Measurements from ENCODE around the gene SLC66A2. TPM values are rescaled to one million over a fixed set of nuclear protein-coding genes. Genes with fewer than 3 reads are reported as not detected.

Gene SLC66A2
- total and polyA plus RNA-seq, 2 of the 13 experiments (the other 11 are each of a cell fraction or from before 2014, with no cell fraction given), result 33.5 to 41.9 TPM

DNA sequence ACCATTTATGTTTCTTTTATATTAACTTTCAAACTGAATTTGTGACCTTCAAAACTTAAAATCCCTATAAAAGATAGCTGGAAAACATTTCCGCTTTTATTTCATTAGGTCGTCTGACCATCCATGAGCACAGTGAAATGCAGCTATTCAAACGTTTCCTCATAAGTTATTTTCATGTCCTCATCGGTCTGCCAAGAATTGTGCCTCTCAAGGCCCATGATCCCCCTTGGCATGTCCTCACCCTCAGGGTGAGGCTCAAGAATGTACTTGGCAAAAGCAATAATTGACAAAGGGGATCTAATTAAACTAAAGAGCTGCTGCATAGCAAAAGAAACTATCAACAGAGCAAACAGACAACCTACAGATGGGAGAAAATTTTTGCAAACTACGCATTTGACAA lies 12.4 kb downstream of the SLC66A2 start:
- Histone ChIP-seq H3K9ac (ENCODE audit: insufficient read depth, low read depth, low read length) (no peak overlapping the region), H2AFZ (ENCODE audit: low read length) (no peak overlapping the region), H3K27ac (ENCODE audit: extremely low read length, insufficient read depth, low read length) (no peak overlapping the region), H3K36me3 (replicated peaks in 1 of 2; ENCODE audit: control insufficient read depth in 1 of 2, insufficient read depth in 2 of 2, low read length in 2 of 2) (peaks cover 9 to 34% of the 10 kb centered on the region in 2 experiments; a peak in 4 of 5 replicates), H3K4me1 (ENCODE audit: insufficient read depth, low read length) (peaks cover 78% of the 10 kb centered on the region), H3K4me3 (replicated peaks in 1 of 3; ENCODE audit: insufficient read depth in 1 of 3, low read depth in 2 of 3, low read length in 3 of 3) (no peak overlapping the region), H3K79me2 (ENCODE audit: insufficient read depth, low read length) (peaks cover 82% of the 10 kb centered on the region), H3K9me3 (ENCODE audit: low read length) (no peaks in the 10 kb centered on the region), H3K27me3 (ENCODE audit: control insufficient read depth in 1 of 2, insufficient read depth in 2 of 2, low read length in 2 of 2) (no peaks in the 10 kb centered on the region), H4K20me1 (ENCODE audit: insufficient read depth, low read length) (peaks cover 9% of the 10 kb centered on the region; the same call in 1 of the 2 replicates), H3K4me2 (ENCODE audit: low read depth, low read length) (no peak overlapping the region)
- DNase-seq (ENCODE audit: low spot score) (no peak), FAIRE-seq (no peak), ATAC-seq (no peak)
- ChIA-PET POLR2A (interaction anchor here (1.5 kb wide), 1 partner anchor 94 kb away, joined by 4 read pairs; no protein-coding TSS in a partner anchor), CTCF (ENCODE audit: low intra/inter-chr PET ratio, low total read pairs) (no interaction called here)
- in situ Hi-C loops (cut with HindIII; ENCODE audit: extremely low pct_ligation_motif_present, low pct_unique_long_range_greater_than_20kb), result loop anchor here (10.0 kb wide), 1 partner anchor 166 kb away; the partner anchor contains the start of gene ADNP2
- no TSS peak for BruUV-seq (replicated peaks)
- TF ChIP-seq, protein P1, sequence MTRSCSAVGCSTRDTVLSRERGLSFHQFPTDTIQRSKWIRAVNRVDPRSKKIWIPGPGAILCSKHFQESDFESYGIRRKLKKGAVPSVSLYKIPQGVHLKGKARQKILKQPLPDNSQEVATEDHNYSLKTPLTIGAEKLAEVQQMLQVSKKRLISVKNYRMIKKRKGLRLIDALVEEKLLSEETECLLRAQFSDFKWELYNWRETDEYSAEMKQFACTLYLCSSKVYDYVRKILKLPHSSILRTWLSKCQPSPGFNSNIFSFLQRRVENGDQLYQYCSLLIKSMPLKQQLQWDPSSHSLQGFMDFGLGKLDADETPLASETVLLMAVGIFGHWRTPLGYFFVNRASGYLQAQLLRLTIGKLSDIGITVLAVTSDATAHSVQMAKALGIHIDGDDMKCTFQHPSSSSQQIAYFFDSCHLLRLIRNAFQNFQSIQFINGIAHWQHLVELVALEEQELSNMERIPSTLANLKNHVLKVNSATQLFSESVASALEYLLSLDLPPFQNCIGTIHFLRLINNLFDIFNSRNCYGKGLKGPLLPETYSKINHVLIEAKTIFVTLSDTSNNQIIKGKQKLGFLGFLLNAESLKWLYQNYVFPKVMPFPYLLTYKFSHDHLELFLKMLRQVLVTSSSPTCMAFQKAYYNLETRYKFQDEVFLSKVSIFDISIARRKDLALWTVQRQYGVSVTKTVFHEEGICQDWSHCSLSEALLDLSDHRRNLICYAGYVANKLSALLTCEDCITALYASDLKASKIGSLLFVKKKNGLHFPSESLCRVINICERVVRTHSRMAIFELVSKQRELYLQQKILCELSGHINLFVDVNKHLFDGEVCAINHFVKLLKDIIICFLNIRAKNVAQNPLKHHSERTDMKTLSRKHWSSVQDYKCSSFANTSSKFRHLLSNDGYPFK (CRISPR knock-in tag; IDR thresholded peaks at IDR 0.05; ENCODE audit: borderline replicate concordance), result no peak
- TF ChIP-seq IRX3 (CRISPR knock-in tag; IDR thresholded peaks at IDR 0.05; ENCODE audit: borderline replicate concordance, low read depth) (no peak), ZNF431 (CRISPR knock-in tag; IDR thresholded peaks at IDR 0.05; ENCODE audit: borderline replicate concordance, low read depth) (no peak), GPN1 (CRISPR knock-in tag; IDR thresholded peaks at IDR 0.05; ENCODE audit: borderline replicate concordance) (no peak), GTF3A (CRISPR knock-in tag; conservative IDR thresholded peaks at IDR 0.05) (no peak), MATR3 (CRISPR knock-in tag; IDR thresholded peaks at IDR 0.05) (no peak), ZNF496 (CRISPR knock-in tag; IDR thresholded peaks at IDR 0.05; ENCODE audit: insufficient replicate concordance) (no peak), KLF12 (CRISPR knock-in tag; IDR thresholded peaks at IDR 0.05; ENCODE audit: borderline replicate concordance) (no peak), ZNF101 (CRISPR knock-in tag; IDR thresholded peaks at IDR 0.05; ENCODE audit: borderline replicate concordance, low read depth) (no peak)
- TF ChIP-seq, protein P2, sequence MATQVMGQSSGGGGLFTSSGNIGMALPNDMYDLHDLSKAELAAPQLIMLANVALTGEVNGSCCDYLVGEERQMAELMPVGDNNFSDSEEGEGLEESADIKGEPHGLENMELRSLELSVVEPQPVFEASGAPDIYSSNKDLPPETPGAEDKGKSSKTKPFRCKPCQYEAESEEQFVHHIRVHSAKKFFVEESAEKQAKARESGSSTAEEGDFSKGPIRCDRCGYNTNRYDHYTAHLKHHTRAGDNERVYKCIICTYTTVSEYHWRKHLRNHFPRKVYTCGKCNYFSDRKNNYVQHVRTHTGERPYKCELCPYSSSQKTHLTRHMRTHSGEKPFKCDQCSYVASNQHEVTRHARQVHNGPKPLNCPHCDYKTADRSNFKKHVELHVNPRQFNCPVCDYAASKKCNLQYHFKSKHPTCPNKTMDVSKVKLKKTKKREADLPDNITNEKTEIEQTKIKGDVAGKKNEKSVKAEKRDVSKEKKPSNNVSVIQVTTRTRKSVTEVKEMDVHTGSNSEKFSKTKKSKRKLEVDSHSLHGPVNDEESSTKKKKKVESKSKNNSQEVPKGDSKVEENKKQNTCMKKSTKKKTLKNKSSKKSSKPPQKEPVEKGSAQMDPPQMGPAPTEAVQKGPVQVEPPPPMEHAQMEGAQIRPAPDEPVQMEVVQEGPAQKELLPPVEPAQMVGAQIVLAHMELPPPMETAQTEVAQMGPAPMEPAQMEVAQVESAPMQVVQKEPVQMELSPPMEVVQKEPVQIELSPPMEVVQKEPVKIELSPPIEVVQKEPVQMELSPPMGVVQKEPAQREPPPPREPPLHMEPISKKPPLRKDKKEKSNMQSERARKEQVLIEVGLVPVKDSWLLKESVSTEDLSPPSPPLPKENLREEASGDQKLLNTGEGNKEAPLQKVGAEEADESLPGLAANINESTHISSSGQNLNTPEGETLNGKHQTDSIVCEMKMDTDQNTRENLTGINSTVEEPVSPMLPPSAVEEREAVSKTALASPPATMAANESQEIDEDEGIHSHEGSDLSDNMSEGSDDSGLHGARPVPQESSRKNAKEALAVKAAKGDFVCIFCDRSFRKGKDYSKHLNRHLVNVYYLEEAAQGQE (IDR thresholded peaks at IDR 0.05; ENCODE audit: borderline replicate concordance in 1 of 2, low read depth in 1 of 2, low read length in 2 of 2), result no peak
- TF ChIP-seq, protein P3, sequence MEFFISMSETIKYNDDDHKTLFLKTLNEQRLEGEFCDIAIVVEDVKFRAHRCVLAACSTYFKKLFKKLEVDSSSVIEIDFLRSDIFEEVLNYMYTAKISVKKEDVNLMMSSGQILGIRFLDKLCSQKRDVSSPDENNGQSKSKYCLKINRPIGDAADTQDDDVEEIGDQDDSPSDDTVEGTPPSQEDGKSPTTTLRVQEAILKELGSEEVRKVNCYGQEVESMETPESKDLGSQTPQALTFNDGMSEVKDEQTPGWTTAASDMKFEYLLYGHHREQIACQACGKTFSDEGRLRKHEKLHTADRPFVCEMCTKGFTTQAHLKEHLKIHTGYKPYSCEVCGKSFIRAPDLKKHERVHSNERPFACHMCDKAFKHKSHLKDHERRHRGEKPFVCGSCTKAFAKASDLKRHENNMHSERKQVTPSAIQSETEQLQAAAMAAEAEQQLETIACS (CRISPR knock-in tag; IDR thresholded peaks at IDR 0.05), result no peak
- TF ChIP-seq, protein P4, sequence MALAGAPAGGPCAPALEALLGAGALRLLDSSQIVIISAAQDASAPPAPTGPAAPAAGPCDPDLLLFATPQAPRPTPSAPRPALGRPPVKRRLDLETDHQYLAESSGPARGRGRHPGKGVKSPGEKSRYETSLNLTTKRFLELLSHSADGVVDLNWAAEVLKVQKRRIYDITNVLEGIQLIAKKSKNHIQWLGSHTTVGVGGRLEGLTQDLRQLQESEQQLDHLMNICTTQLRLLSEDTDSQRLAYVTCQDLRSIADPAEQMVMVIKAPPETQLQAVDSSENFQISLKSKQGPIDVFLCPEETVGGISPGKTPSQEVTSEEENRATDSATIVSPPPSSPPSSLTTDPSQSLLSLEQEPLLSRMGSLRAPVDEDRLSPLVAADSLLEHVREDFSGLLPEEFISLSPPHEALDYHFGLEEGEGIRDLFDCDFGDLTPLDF (CRISPR knock-in tag; IDR thresholded peaks at IDR 0.05), result no peak
- TF ChIP-seq, protein P5, sequence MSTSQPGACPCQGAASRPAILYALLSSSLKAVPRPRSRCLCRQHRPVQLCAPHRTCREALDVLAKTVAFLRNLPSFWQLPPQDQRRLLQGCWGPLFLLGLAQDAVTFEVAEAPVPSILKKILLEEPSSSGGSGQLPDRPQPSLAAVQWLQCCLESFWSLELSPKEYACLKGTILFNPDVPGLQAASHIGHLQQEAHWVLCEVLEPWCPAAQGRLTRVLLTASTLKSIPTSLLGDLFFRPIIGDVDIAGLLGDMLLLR (CRISPR knock-in tag; IDR thresholded peaks at IDR 0.05), result no peak
- intact Hi-C loops (cut with micrococcal nuclease; ENCODE audit: unreplicated experiment), result no loop called here
- WGBS (ENCODE audit: low lambda C conversion rate), result 94% methylated on average over 5 of the region's 5 CpGs
